GM12873 (cell line): ENCODE results near the gene FOXP1.
A peak's percentile ranks its signal among the peaks of the same experiment; 100 is the strongest.

Experiments used
- CTCF ChIP-seq: IDR thresholded peaks from 2 replicates; pipeline ENCODE4 v1.5.1; 2012; ENCODE audit warnings: low read depth, mild to moderate bottlenecking, moderate library complexity, low read length, control low read depth; ENCODE audit not compliant: insufficient read depth; ENCODE audit errors: missing control alignments

FOXP1 gene

GRCh38 chr3:71513081-71513480 is 70.4 kb downstream of the FOXP1 start:
- no peak for TF ChIP-seq CTCF

- no peak for TF ChIP-seq CTCF
Observed at GRCh38 chr3:71512544-71512943, 71.0 kb downstream of the FOXP1 start.

GRCh38 chr3:71512000-71512399 is 71.5 kb downstream of the FOXP1 start:
- peak; percentile 44 for TF ChIP-seq CTCF

GRCh38 chr3:71511446-71511845 is 72.1 kb downstream of the FOXP1 start:
- TF ChIP-seq CTCF: no peak

- TF ChIP-seq CTCF: no peak
Observed at GRCh38 chr3:71511037-71511436, 72.5 kb downstream of the FOXP1 start.

- no peak for TF ChIP-seq CTCF
Observed at GRCh38 chr3:71510510-71510909, 73.0 kb downstream of the FOXP1 start.

- no peak for TF ChIP-seq CTCF
Observed at GRCh38 chr3:71509066-71509465, 74.5 kb downstream of the FOXP1 start.
